GM12801 (cell line): Measurements from ENCODE around the gene FBXO46.

Experiments used
- CTCF ChIP-seq: IDR thresholded peaks from one replicate; pipeline ENCODE4 v1.5.1; 2011; ENCODE audit warnings: control low read depth; ENCODE audit not compliant: insufficient read length; ENCODE audit errors: extremely low read depth

Gene FBXO46

GRCh38 chr19:45753548-45753947, 22.9 kb upstream of the FBXO46 start:
- TF ChIP-seq CTCF, result no peak

DNA sequence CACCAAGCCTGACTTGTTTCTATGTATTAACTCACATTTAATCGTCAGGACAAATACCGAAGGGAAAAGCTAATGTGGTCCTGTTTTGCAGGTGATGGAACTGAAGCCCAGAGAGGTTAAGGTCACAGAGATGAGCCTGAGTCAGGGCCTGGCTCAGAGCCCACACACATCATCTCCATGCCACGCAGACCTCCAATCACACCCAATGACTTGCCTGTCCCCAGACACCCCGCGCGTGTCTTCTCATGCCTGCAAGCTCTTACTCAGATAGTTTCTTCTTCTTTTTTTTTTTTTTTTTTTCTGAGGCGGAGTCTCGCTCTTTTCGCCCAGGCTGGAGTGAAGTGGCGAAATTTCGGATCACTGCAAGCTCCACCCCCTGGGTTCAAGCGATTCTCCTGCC, 21.9 kb upstream of the FBXO46 start:
- no peak for TF ChIP-seq CTCF

DNA sequence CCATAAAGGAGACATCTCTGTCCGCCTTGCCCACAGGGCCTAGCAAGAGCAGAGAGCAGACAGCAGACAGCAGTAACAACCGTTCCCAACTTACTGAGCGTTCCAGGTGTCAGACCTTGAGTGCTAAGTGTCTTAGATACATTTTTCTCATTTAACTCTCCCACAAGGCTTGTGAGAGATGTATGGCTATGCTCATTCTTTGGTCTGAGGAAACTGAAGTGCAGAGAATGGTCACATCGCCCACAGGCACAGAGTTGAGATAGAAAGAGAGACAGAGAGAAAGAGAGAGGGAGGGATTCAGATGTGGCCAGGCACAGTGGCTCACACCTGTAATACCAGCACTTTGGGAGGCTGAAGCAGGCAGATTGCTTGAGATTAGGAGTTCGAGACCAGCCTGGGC, 16.8 kb upstream of the FBXO46 start:
- no peak for TF ChIP-seq CTCF

DNA sequence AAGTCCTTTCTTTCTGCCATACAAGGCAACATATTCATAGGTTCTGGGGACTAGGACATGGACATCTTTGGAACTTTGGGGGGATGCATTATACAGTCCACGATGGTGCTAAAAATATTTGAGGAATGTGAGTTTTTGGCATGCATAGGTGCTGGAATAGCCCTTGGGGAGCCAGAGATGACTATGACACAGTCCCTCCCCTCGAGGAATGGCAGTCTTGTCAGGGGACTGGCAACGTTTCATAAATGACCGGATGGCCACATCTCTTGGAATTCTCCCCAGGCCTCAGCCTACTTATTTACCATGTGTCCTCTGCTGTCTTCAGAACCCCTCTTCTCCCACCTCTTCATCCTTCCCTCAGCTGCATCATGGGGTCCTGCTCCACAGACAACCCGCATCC, 16.2 kb upstream of the FBXO46 start:
- no peak for TF ChIP-seq CTCF

DNA sequence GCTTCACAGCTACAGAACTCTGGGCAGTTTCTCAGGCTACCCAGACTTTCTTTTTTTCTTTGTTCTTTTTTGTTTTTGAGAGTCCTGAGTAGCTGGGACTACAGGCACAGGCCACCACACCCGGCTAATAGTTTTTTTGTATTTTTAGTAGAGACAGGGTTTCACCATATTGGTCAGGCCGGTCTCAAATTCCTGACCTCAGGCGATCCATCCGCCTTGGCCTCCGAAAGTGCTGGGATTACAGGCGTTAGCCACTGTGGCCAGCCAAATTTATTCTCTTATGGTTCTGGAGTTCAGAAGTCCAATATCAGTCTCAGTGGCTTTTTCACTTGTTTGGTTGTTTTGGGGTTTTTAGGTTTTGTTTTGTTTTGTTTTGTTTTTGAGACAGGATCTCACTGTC, 14.9 kb upstream of the FBXO46 start:
- TF ChIP-seq CTCF, result no peak

DNA sequence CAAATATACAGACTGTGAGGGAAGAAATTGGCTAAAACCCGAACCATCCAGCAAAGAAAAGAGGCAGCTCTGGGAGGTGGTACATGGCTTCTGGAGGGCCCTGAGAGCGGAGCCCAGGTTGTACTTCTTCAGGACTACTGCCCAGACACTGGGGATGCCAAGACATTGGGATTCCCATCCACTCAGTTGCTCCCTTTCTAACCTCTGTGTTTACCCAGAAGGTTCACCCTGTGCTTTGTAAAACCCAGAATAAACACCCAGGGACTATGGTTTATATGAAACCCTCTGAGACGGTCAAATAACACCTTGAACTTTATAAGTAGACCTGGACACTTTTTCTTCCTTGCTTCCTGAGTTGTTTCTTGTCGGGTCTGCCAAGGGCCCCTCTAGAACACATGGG, 12.3 kb upstream of the FBXO46 start:
- no peak for TF ChIP-seq CTCF

GRCh38 chr19:45739498-45740439, 9.1 kb upstream of the FBXO46 start:
- TF ChIP-seq CTCF, result no peak
